ENCODE results near the gene METTL9.
"Not testable (repeated sequence)": the region's sequence is repeated elsewhere in the genome, so short reads cannot be mapped to it uniquely, and the experiment has no call there.

Gene METTL9

DNA sequence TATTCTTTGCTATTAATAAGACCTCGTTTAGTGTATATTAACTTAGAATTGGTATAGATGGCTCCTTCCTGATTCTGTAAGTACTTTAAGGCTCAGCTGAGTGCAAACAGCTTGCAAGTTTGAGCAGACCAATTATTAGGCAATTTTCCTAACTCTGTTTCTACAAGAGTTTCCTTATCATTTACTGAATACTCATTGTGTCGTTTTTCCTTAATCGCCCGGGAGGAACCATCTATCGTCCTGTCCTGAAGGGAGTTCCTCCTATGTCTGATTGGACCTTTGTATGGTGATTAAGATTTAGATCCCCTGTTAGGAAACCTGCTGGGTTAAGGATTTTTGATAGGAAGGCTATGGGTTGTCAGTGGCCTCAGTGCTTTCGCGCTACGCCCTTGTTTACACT, 32.0 kb downstream of the METTL9 start:
- in situ Hi-C loops (cut with MboI; ENCODE audit: low sequenced_read_pairs), result loop anchor here (5.0 kb wide), 1 partner anchor 49 kb away; no protein-coding TSS in a partner anchor

DNA sequence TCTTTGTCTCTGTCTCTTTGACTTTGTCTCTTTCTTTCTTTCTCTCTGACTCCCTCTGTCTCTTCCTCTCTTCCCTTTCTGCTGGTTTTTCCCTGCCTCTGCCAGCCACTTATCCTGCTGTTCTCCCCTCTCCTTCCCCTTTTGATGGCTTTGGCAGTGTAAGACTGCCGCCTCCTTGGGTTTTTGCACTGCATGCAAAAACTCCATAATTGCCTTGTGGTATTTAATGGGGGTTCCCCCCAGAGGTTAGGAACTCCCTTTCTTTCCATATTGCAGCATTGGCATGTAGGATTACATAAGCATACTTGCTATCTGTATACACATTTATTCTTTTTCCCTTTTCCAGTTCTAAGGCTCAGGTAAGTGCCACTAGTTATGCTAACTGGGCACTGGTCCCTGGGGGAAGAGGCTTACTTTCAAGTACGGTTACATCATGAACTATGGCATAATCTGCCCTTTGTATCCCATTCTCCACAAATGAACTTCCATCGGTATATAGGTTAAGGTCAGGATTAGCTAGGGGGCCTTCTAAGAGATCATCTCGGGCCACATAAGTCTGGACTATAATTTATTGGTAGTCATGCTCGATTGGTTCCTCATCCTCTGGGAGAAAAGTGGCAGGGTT, 32.7 kb downstream of the METTL9 start:
- in situ Hi-C loops (cut with MboI; ENCODE audit: low sequenced_read_pairs), result loop anchor here (5.0 kb wide), 1 partner anchor 50 kb away; no protein-coding TSS in a partner anchor

- in situ Hi-C loops (cut with MboI; ENCODE audit: low sequenced_read_pairs), result loop anchor here (5.0 kb wide), 1 partner anchor 52 kb away; no protein-coding TSS in a partner anchor
Measured at GRCh38 chr16:21634216-21634615, 34.8 kb downstream of the METTL9 start.

- in situ Hi-C loops (cut with MboI; ENCODE audit: low sequenced_read_pairs), result not testable (repeated sequence)
Measured at GRCh38 chr16:21635694-21636093, 36.3 kb downstream of the METTL9 start.

DNA sequence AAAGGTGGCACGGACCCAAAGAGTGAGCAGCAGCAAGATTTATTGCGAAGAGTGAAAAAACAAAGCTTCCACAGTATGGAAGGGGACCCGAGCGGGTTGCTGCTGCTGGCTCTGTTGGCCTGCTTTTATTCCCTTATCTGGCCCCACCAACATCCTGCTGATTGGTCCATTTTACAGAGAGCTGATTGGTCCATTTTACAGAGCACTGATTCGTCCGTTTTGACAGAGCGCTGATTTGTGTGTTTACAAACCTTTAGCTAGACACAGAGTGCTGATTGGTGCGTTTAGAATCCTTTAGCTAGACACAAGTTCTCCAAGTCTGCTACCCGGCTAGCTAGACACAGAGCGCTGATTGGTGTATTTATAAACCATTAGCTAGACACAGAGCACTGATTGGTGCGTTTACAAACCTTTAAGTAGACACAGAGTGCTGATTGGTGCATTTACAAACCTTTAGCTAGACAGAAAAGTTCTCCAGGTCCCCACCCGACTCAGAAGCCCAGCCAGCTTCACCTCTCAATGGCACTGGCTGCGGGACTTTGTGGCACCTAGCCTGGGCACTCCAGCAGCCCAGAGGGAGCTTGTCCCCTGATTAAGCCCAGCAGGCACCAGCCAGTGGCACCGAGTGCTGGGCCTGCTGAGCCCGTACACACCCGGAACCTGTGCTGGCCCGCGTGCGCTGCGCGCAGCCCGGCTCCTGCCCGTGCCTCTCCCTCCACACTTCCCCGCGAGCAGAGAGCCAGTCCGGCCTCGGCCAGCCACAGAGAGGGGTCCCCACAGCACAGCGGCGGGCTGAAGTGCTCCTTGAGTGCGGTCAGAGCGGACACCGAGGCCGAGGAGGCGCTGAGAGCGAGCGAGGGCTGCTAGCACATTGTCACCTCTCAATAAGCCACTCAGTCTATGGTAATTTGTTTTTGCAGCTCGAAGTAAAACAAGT, 37.9 kb downstream of the METTL9 start:
- in situ Hi-C loops (cut with MboI; ENCODE audit: low sequenced_read_pairs), result no loop called here

- in situ Hi-C loops (cut with MboI; ENCODE audit: low sequenced_read_pairs), result no loop called here
Measured at GRCh38 chr16:21638573-21638975, 39.2 kb downstream of the METTL9 start.

DNA sequence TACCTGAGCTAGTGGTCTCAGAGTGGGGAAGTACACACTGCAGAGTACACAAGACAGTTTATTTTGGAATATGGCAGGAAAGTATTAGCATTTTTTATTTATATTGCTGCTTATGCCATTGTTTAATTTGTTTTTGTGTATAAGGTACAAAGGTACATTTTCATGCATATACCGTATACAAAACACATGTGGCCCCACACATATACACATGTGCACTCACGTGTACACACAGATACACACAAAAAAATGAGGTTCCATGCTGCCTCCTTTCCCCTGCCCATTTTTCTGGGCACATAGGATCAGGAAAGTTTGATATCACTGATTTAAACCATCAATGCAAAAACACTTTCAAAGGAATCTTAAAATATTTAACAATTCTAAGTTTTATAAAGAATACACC, 40.1 kb downstream of the METTL9 start:
- in situ Hi-C loops (cut with MboI; ENCODE audit: low sequenced_read_pairs), result no loop called here

GRCh38 chr16:21641916-21642315, 42.5 kb downstream of the METTL9 start:
- in situ Hi-C loops (cut with MboI; ENCODE audit: low sequenced_read_pairs), result no loop called here

DNA sequence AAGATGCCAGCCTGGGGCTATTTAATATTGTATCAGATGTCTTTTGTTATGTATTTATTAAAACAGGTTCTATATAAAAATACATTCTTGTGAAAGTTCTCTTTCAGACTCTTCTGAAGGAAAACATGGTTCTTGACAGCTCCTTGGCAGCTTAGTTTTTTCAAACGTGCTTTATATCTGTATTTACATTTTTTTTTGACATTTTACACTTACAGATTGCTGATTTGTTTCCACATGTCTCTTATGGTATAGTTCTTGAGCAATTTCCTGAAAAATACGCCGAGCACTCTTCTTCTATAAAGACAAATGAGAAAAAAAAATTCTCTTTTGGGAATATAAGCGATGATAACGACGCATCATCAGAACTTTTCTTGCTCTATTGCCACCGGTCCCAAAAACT, 43.5 kb downstream of the METTL9 start:
- in situ Hi-C loops (cut with MboI; ENCODE audit: low sequenced_read_pairs), result no loop called here

GRCh38 chr16:21643785-21644184, 44.4 kb downstream of the METTL9 start:
- in situ Hi-C loops (cut with MboI; ENCODE audit: low sequenced_read_pairs), result no loop called here

- in situ Hi-C loops (cut with MboI; ENCODE audit: low sequenced_read_pairs), result no loop called here
Measured at GRCh38 chr16:21644674-21645073, 45.3 kb downstream of the METTL9 start.

DNA sequence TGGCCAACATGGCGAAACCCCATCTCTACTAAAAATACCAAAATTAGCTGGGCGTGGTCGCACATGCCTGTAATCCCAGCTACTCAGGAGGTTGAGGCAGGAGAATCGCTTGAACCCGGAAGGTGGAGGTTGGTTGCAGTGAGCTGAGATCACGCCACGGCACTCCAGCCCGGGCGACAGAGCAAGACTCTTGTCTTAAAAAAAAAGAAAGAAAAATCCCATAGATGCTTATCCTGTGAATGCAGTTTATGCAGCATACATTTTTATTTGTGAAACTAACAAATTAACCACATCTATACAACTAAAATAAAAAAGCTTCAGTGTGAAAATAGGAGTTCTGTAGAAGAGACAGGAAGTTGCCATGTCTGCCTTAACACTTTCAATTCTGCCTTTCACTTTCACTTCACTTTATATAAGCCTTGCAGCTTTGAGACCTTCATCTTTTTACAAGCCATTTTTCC, 45.9 kb downstream of the METTL9 start:
- in situ Hi-C loops (cut with MboI; ENCODE audit: low sequenced_read_pairs), result no loop called here

- in situ Hi-C loops (cut with MboI; ENCODE audit: low sequenced_read_pairs), result no loop called here
Measured at GRCh38 chr16:21646091-21646490, 46.7 kb downstream of the METTL9 start.

- in situ Hi-C loops (cut with MboI; ENCODE audit: low sequenced_read_pairs), result no loop called here
Measured at GRCh38 chr16:21646721-21647561, 47.6 kb downstream of the METTL9 start.

DNA sequence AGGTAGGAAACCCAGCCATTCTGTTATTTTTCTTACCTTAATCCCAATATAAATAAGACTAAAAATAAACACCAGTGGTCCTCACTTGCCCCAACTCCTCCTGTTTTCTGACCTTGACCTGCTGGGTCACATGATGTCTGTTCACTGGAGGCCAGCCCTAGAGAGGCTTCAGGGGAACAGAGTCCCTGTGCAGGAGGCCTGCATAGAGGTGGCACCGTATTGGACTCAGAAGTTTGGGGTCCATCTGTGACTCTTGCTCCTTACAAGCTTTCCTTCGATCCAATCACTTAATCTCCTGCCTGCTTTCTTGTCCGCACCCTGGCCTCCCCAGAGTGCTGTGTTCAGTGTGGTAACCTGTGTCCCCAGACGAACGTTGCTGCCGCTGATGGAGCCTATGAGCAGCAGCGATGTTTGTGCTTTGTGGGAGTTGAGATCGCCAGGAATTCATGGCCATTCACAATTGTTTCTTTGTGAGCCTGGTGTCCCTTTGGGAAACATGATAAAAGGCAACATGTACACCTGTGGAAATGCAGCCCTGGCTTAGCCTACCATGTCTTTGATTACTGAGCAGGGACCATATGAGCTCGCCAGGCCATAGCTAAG, 48.3 kb downstream of the METTL9 start:
- in situ Hi-C loops (cut with MboI; ENCODE audit: low sequenced_read_pairs), result no loop called here

DNA sequence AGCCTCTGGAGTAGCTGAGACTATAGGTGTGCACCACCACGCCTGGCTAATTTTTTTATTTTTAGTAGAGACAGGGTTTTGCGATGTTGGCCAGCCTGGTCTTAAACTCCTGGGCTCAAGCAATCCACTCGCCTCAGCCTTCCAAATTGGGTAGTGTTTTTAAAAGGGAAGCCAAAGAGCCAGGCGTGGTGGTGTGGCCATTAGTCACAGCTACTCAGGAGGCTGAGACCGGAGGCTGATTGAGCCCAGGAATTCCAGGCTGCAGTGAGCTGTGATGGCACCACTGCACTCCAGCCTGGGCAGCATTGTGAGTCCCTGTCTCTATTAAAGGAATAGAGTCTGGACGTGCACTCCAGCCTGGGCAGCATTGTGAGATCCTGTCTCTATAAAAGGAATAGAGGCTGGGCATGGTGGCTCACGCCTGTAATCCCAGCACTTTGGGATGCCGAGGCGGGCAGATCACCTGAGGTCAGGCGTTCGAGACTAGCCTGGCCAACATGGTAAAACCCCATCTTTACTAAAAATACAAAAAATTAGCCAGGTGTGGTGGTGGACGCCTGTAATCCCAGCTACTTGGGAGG, 50.5 kb downstream of the METTL9 start:
- in situ Hi-C loops (cut with MboI; ENCODE audit: low sequenced_read_pairs), result loop anchor here (10.0 kb wide), 1 partner anchor 55 kb away; no protein-coding TSS in a partner anchor

- in situ Hi-C loops (cut with MboI; ENCODE audit: low sequenced_read_pairs), result loop anchor here (10.0 kb wide), 1 partner anchor 54 kb away; no protein-coding TSS in a partner anchor
Measured at GRCh38 chr16:21650521-21650920, 51.1 kb downstream of the METTL9 start.

DNA sequence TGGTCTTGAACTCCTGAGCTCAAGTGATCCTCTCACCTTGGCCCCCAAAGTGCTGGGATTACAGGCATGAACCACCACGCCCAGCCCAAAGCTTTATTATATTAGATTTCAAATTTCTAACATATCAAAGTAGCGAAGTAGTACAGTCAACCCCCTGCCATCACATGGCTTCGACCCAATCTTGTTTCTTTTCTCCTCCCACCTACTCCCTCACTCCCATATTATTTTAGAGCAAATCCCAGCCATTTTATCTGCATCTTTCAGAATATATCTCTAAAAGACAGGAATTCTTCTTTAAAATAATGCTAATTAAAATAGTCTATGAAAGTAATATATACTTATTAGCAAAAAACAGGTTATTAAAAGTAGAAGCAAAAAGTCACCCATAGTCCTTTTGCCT, 52.1 kb downstream of the METTL9 start:
- in situ Hi-C loops (cut with MboI; ENCODE audit: low sequenced_read_pairs), result loop anchor here (10.0 kb wide), 1 partner anchor 53 kb away; no protein-coding TSS in a partner anchor

DNA sequence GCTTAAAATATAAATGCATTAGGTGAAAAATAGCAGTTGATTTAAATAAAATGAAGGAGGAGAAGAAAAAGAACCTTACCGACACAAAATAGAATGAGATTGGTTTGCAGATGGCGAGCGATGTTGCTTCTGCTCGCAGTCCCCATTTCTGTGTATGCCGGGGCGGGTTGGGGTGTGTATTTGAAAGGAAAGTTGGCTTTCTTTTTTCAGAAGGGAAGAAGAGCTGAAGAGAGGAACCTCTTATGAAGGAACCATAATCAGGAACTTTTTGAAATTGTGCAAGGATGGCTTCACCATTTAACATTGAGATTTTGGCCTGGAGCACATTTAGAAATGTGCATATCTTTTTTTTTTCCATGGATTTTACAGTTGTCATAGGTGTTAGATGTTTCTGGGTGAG, 53.1 kb downstream of the METTL9 start, which contains the start of gene IGSF6:
TSS of gene IGSF6 (minus strand) at position 156 of the 400 bp plus-strand sequence. CDS start at position 146, 10 bp downstream.
- in situ Hi-C loops (cut with MboI; ENCODE audit: low sequenced_read_pairs), result loop anchor here (10.0 kb wide), 1 partner anchor 52 kb away; no protein-coding TSS in a partner anchor

GRCh38 chr16:21653571-21653970, 54.2 kb downstream of the METTL9 start:
- in situ Hi-C loops (cut with MboI; ENCODE audit: low sequenced_read_pairs), result loop anchor here (10.0 kb wide), 1 partner anchor 51 kb away; no protein-coding TSS in a partner anchor
